GM18951 (cell line): ENCODE data around the gene GPR158.

Experiments
- POLR2A ChIP-seq: IDR thresholded peaks from 4 replicates; pipeline ENCODE4 v1.6.1; 2011; ENCODE audit warnings: mild to moderate bottlenecking; ENCODE audit not compliant: insufficient read length, insufficient read depth; ENCODE audit errors: extremely low read depth
- in situ Hi-C: fragments of 300-500 bp; cut with MboI; formaldehyde crosslinking; loops from one replicate; pipeline ENCODE4 v1.12.0; 2022; ENCODE audit warnings: low sequenced_read_pairs, mixed read lengths, inconsistent platforms; ENCODE audit not compliant: unreplicated experiment

The GPR158 gene

GRCh38 chr10:25177093-25177753 lies 2.4 kb downstream of the GPR158 start:
- in situ Hi-C loops: no loop called here
- no peak for TF ChIP-seq POLR2A

DNA sequence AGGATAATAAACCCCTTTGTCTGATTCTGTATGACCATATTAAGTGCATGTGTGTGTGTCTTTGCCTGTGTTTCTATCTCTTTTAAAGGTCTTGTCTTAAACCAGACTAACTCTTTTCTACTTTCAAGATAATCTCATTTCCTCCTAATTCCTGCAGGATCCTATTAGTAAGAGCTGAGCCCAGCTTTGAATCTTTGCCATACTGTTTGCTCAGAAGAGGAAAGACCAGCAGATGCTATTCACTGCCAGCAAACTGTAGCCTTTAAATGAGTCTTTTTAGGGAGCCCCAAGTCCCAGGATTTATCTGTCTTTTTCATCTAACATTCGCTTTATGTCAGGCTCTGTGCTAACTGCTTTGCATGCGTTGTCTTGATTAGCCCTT lies 2.9 kb downstream of the GPR158 start:
- no peak for TF ChIP-seq POLR2A
- in situ Hi-C loops: no loop called here

- TF ChIP-seq POLR2A: no peak
- in situ Hi-C loops: no loop called here
These were observed 3.6 kb downstream of the GPR158 start for GRCh38 chr10:25178411-25178810.

DNA sequence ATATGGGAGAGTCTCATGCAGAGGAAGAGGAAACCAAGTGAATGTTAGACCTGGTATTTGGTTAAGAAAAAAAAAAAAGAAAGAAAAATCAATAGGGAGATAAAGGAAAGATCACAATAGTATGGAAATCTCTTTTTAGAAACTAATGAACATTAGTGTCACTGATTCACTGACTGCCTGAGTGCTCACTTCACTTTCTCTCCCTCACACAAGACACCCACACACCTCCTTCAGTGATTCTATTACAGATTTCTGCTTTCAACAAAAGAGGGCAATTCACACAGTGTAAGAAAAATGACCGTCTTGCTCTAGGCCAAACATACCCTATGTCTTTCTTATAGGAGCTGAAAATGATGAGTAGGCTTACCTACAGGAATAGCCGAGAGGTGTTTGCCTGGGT lies 6.0 kb downstream of the GPR158 start:
- TF ChIP-seq POLR2A: no peak

DNA sequence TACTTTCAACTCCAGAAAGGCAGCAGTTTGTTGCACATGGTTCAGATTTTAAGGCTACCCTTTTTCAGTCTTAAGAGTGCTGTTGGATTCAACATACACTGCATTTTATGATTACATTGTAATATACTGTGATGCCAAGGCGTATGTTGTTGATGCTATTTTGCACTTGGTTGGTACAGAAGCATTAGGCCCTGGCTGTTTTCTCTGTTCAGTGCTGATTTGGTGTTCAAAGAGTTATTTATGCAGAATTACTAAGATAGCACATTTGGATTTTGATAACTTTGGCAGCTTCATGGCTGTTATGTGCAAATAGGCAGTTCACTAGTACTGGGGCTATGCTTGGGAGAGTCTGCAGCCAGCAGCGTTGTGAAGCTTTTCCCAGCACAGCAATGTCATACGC lies 7.8 kb downstream of the GPR158 start:
- in situ Hi-C loops: no loop called here
- no peak for TF ChIP-seq POLR2A

More for the DNA sequence above, 6.0 kb downstream of the GPR158 start:
- in situ Hi-C loops: no loop called here

GRCh38 chr10:25191162-25191895 lies 16.5 kb downstream of the GPR158 start:
- in situ Hi-C loops: no loop called here
- no peak for TF ChIP-seq POLR2A

DNA sequence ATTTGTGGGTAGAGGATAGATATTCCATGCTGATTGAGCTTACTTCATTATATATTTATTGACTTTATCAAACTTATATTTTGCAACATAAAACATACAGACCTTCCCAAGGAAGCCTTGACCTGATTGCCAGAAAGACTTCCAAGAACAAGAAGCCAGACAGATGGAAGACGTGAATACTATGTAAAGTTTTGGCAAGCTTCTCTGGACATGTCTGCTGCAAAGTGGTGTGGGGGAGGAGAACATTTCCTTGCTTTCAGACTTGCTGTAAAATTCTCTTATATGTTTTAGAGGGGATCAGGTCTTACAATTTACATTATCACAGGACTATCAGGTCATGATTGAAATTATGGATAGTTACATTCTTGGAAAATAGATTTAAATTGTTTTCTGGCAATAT lies 23.4 kb downstream of the GPR158 start:
- no peak for TF ChIP-seq POLR2A
- in situ Hi-C loops: no loop called here

DNA sequence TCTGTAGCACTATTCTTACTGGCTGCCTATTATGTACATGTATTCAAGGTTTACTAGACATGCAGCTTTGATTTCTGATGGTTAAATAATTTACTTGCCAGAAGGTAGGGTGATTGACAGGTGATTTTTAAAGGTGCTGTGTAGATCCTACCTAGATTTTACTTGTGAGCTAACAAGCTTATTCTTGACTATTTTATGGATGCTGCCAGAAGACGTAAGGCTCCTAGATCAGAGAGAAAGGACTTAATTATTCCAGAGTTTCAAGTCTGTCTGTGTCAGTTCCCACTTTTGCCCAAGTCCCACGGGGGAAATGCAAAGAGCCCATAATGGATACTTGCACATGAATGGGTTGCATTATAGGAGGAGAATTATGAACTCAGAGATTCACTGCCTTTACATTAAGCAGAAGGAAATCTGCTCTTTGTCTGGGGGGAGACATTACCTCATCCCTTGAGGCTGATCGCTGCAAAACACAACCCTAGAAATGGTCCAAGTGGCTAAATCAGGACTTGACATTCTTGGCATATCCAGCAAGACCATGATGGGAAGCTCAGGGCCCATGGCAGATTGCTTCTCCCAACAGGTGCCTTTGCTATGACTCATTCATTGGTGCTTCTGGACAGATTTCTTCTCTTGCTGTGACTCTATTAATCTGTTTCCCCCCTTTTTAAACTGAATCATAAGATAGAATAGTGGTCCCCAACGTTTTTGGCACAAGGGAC lies 32.1 kb downstream of the GPR158 start:
- no peak for TF ChIP-seq POLR2A
- in situ Hi-C loops: no loop called here

DNA sequence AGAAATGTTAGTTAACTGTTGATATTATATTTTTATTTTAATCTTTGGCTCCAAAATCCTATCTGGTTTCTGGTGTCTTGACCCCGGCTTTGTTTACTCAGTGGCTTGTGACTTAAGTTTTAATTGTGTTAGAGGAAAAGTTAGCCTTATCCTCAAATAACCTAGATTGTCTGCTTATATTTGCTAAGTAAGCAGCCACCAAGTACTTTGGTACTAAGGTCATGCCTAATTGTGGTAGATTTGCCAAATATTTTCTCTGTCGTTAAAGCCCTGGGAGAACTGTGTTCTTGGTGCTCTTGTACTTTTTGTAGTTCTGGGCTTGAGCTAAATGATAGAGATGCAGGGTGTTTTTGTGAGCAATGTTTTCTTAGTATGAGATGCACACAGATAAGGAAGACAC lies 34.8 kb downstream of the GPR158 start:
- no peak for TF ChIP-seq POLR2A
- in situ Hi-C loops: no loop called here

DNA sequence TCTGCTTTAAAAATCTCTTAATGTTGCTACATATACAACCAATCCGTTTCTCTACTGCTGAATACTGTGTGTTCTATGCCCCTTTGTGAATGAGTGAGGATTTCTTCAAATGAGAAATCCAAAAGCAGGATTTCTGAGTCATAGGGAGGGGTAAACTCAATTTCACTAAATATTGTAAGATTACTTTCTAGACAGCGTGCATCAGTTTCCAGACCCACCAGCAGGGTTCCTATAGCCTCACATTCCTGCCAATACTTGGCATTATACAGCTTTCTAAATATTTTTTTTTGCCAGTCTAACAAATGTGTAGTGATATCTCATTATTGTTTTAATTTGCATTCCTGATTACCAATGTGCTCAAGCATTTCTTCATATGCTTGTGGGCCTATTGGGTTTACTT lies 35.5 kb downstream of the GPR158 start:
- TF ChIP-seq POLR2A: no peak

DNA sequence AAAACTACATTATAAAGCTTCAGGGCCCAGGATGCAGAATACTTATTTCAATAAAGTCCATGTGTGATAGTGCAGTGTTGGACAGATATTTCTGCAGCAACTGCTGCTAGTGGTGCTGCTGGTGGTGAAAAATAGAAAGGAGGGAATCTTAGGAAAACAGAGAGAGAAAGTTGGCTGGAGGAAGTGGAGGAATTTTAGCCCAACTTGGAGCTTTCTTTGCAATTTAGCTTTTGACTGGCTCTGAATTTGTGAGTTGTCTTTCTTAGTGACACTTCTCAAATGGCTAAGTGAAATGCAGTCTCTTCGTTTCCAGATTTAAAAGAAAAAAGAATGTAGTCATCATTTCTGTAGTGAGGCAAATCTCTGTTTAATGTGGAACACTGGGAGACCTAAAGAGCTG lies 45.4 kb downstream of the GPR158 start:
- no peak for TF ChIP-seq POLR2A
- in situ Hi-C loops: no loop called here

More for the DNA sequence above, 35.5 kb downstream of the GPR158 start:
- in situ Hi-C loops: no loop called here

- TF ChIP-seq POLR2A: no peak
- in situ Hi-C loops: no loop called here
These were observed 47.4 kb downstream of the GPR158 start for GRCh38 chr10:25222085-25222660.
